GM12891 (cell line): ENCODE results near the gene SERTM1.

ENCODE experiments used
- DNase-seq: peaks from one replicate; pipeline ENCODE4 v3.0.0; 2011; ENCODE audit warnings: low spot score; ENCODE audit not compliant: insufficient read length
- FAIRE-seq: peaks from 2 replicates; lab custom pipeline; 2011; peaks lifted over from hg19 to GRCh38; lab: Jason Lieb, UNC
- PAX5 ChIP-seq: IDR thresholded peaks from 2 replicates; pipeline ENCODE4 v1.6.1; 2011; ENCODE audit warnings: low read length, moderate library complexity, mild to moderate bottlenecking; ENCODE audit not compliant: insufficient read depth, severe bottlenecking
- POLR2A ChIP-seq: IDR thresholded peaks from 2 replicates; pipeline ENCODE4 v1.6.1; 2011; ENCODE audit warnings: low read depth, low read length, control low read depth
- POLR2AphosphoS5 ChIP-seq: IDR thresholded peaks from 2 replicates; pipeline ENCODE4 v1.6.1; 2011; ENCODE audit warnings: low read depth, low read length, control low read depth
- POU2F2 ChIP-seq: IDR thresholded peaks from 2 replicates; pipeline ENCODE4 v1.6.1; 2011; ENCODE audit warnings: low read depth, mild to moderate bottlenecking, control low read depth, low read length, moderate library complexity
- SPI1 ChIP-seq: IDR thresholded peaks from 2 replicates; pipeline ENCODE4 v1.6.1; 2011; ENCODE audit warnings: low read depth, low read length, control low read depth
- TAF1 ChIP-seq: IDR thresholded peaks from 2 replicates; pipeline ENCODE4 v1.6.1; 2011; ENCODE audit warnings: low read depth, low read length, control low read depth

Gene SERTM1

GRCh38 chr13:36674337-36675212, 755 bp downstream of the SERTM1 start:
- FAIRE-seq (no peak), DNase-seq (no peak)
- no peak for TF ChIP-seq SPI1
- no peak for TF ChIP-seq TAF1
- TF ChIP-seq PAX5 = no peak
- TF ChIP-seq POU2F2 = no peak
- no peak for TF ChIP-seq POLR2A
- no peak for TF ChIP-seq POLR2AphosphoS5

GRCh38 chr13:36675213-36675536, 1.4 kb downstream of the SERTM1 start:
- TF ChIP-seq POLR2A (no peak), POU2F2 (no peak), TAF1 (no peak), SPI1 (no peak), PAX5 (no peak), POLR2AphosphoS5 (no peak)
- no peak for DNase-seq
- FAIRE-seq = no peak

GRCh38 chr13:36680913-36681312, 7.1 kb downstream of the SERTM1 start:
- no peak for TF ChIP-seq TAF1
- TF ChIP-seq POLR2AphosphoS5 = no peak
- no peak for TF ChIP-seq POLR2A
- no peak for TF ChIP-seq POU2F2
- TF ChIP-seq PAX5 = no peak
- TF ChIP-seq SPI1 = no peak
- FAIRE-seq (no peak), DNase-seq (no peak)

GRCh38 chr13:36681894-36682624, 8.2 kb downstream of the SERTM1 start:
- TF ChIP-seq PAX5 (no peak), SPI1 (no peak), POLR2A (no peak), TAF1 (no peak), POLR2AphosphoS5 (no peak), POU2F2 (no peak)
- no peak for FAIRE-seq
- no peak for DNase-seq

GRCh38 chr13:36683701-36684100, 9.9 kb downstream of the SERTM1 start:
- no peak for FAIRE-seq
- TF ChIP-seq TAF1 (no peak), SPI1 (no peak), POLR2AphosphoS5 (no peak), PAX5 (no peak), POLR2A (no peak), POU2F2 (no peak)
- no peak for DNase-seq

GRCh38 chr13:36685927-36686326, 12.1 kb downstream of the SERTM1 start:
- FAIRE-seq (no peak), DNase-seq (no peak)
- TF ChIP-seq SPI1 = no peak
- no peak for TF ChIP-seq POLR2A
- no peak for TF ChIP-seq TAF1
- TF ChIP-seq PAX5 = no peak
- TF ChIP-seq POU2F2 = no peak
- TF ChIP-seq POLR2AphosphoS5 = no peak

GRCh38 chr13:36696410-36697010, 22.7 kb downstream of the SERTM1 start:
- TF ChIP-seq POU2F2 (no peak), POLR2AphosphoS5 (no peak), PAX5 (no peak), TAF1 (no peak), POLR2A (no peak), SPI1 (no peak)
- DNase-seq = no peak
- no peak for FAIRE-seq

- FAIRE-seq = no peak
- DNase-seq = no peak
- no peak for TF ChIP-seq POLR2AphosphoS5
- TF ChIP-seq SPI1 = no peak
- no peak for TF ChIP-seq POU2F2
- no peak for TF ChIP-seq TAF1
- TF ChIP-seq POLR2A = no peak
These were observed 26.4 kb downstream of the SERTM1 start for GRCh38 chr13:36700170-36700569.

- no peak for FAIRE-seq
- DNase-seq = no peak
- TF ChIP-seq POLR2A (no peak), PAX5 (no peak), SPI1 (no peak), TAF1 (no peak), POU2F2 (no peak), POLR2AphosphoS5 (no peak)
These were observed 32.9 kb downstream of the SERTM1 start for GRCh38 chr13:36706755-36707154.

GRCh38 chr13:36709136-36709890, 35.5 kb downstream of the SERTM1 start:
- DNase-seq = no peak
- TF ChIP-seq POLR2AphosphoS5 (no peak), PAX5 (no peak), POLR2A (no peak), POU2F2 (no peak), SPI1 (no peak), TAF1 (no peak)
- FAIRE-seq = no peak

- TF ChIP-seq POLR2AphosphoS5 (no peak), POU2F2 (no peak), TAF1 (no peak), PAX5 (no peak), POLR2A (no peak), SPI1 (no peak)
- no peak for FAIRE-seq
- no peak for DNase-seq
These were observed 36.6 kb downstream of the SERTM1 start for GRCh38 chr13:36710396-36710795.

- FAIRE-seq (no peak), DNase-seq (no peak)
- TF ChIP-seq POLR2A (no peak), POLR2AphosphoS5 (no peak), TAF1 (no peak), POU2F2 (no peak), SPI1 (no peak), PAX5 (no peak)
These were observed 38.5 kb downstream of the SERTM1 start for GRCh38 chr13:36712290-36712689.
